HEK293T (cell line): Measurements from ENCODE around the gene ZNF830.

Experiments used
- LEF1 ChIP-seq: fragments of 450-650 bp; IDR thresholded peaks from 2 replicates; pipeline ENCODE4 v1.6.1; 2017; ENCODE audit warnings: mild to moderate bottlenecking, borderline replicate concordance
- NFRKB ChIP-seq: fragments of 450-650 bp; IDR thresholded peaks from 2 replicates; pipeline ENCODE4 v1.6.1; 2016; ENCODE audit warnings: mild to moderate bottlenecking, moderate library complexity
- TARDBP ChIP-seq: fragments of 450-650 bp; IDR thresholded peaks from 2 replicates; pipeline ENCODE4 v1.6.1; 2016

DNA sequence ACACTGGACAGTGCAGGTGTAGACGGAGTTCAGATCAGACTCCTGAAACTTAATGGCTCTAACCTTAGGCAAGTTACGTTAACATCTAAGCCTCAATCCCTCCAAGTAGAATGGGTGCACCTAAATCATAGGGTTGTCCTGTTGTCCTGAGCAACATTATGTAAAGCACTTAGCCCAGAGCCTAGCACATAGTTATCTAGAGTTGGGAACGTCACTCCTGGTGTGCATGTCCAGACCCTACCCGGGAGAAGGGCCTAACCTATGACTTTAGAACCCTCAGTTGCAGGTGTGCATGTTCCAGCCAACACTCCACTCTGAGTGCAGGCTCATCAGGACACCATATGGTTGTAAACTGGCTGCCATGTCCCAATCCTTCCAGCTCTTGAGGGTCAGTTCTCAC is 45.0 kb downstream of the ZNF830 start:
- TF ChIP-seq LEF1 (no peak), TARDBP (no peak), NFRKB (no peak)
